Astrocyte (in vitro differentiated cells and primary cell): ENCODE results near the gene CCDC117. TPM values are rescaled to one million over a fixed set of nuclear protein-coding genes. Genes with fewer than 3 reads are reported as not detected.
"Not testable (repeated sequence)": the region's sequence is repeated elsewhere in the genome, so short reads cannot be mapped to it uniquely, and the experiment has no call there.

ENCODE experiments used
- DNase-seq: peaks from one replicate; pipeline ENCODE4 v3.0.0-alpha.2; 2010; ENCODE audit warnings: low read depth
- FAIRE-seq: peaks from 2 replicates; lab custom pipeline; 2011; peaks lifted over from hg19 to GRCh38; lab: Jason Lieb, UNC
- H2AFZ ChIP-seq: 2 replicates; pipeline ENCODE4 v1.6.0; 2012; ENCODE audit warnings: low read depth, low read length, inconsistent platforms
- H3K27ac ChIP-seq: 2 replicates; pipeline ENCODE4 v1.5.1; 2011; ENCODE audit warnings: low read depth, low read length, inconsistent platforms
- H3K27me3 ChIP-seq: 2 replicates; pipeline ENCODE4 v1.6.0; 2011; ENCODE audit warnings: low read length, inconsistent platforms; ENCODE audit not compliant: insufficient read depth
- H3K36me3 ChIP-seq: 2 replicates; pipeline ENCODE4 v1.5.1; 2011; ENCODE audit warnings: low read length, inconsistent platforms; ENCODE audit not compliant: insufficient read depth
- H3K4me1 ChIP-seq: 2 replicates; pipeline ENCODE4 v1.5.1; 2011; ENCODE audit warnings: low read length, inconsistent platforms; ENCODE audit not compliant: insufficient read depth
- H3K4me2 ChIP-seq: 2 replicates; pipeline ENCODE4 v1.6.0; 2012; ENCODE audit warnings: low read length, inconsistent platforms
- H3K4me3 ChIP-seq: 2 replicates; pipeline ENCODE4 v1.5.1; 2011; ENCODE audit warnings: low read depth, mild to moderate bottlenecking, low read length, inconsistent platforms; ENCODE audit not compliant: insufficient read depth
- H3K79me2 ChIP-seq: 2 replicates; pipeline ENCODE4 v1.6.0; 2012; ENCODE audit warnings: mild to moderate bottlenecking, low read length, inconsistent platforms; ENCODE audit not compliant: insufficient read depth
- H3K9ac ChIP-seq: 2 replicates; pipeline ENCODE4 v1.6.0; 2012; ENCODE audit warnings: mild to moderate bottlenecking, low read length, inconsistent platforms
- H3K9me3 ChIP-seq: 2 replicates; pipeline ENCODE4 v1.5.1; 2012; ENCODE audit warnings: low read depth, mild to moderate bottlenecking, low read length, inconsistent platforms; ENCODE audit not compliant: insufficient read depth
- H4K20me1 ChIP-seq: 2 replicates; pipeline ENCODE4 v1.6.0; 2012; ENCODE audit warnings: low read length, inconsistent platforms; ENCODE audit not compliant: insufficient read depth
- H3K27ac Mint-ChIP-seq: one replicate; pipeline ENCODE4 v1.8.0; 2021; ENCODE audit warnings: mild to moderate bottlenecking, mixed read lengths; ENCODE audit not compliant: unreplicated experiment
- H3K27me3 Mint-ChIP-seq: one replicate; pipeline ENCODE4 v1.8.0; 2021; ENCODE audit warnings: low read depth, mixed read lengths; ENCODE audit not compliant: unreplicated experiment
- H3K36me3 Mint-ChIP-seq: one replicate; pipeline ENCODE4 v1.8.0; 2021; ENCODE audit warnings: low read depth, mixed read lengths; ENCODE audit not compliant: unreplicated experiment
- H3K4me1 Mint-ChIP-seq: one replicate; pipeline ENCODE4 v1.8.0; 2021; ENCODE audit warnings: low read depth, mixed read lengths; ENCODE audit not compliant: unreplicated experiment
- H3K4me3 Mint-ChIP-seq: one replicate; pipeline ENCODE4 v1.8.0; 2021; ENCODE audit warnings: mild to moderate bottlenecking, moderate library complexity, mixed read lengths; ENCODE audit not compliant: unreplicated experiment
- H3K9me3 Mint-ChIP-seq: one replicate; pipeline ENCODE4 v1.8.0; 2021; ENCODE audit warnings: mild to moderate bottlenecking, mixed read lengths; ENCODE audit not compliant: unreplicated experiment
- CTCF ChIP-seq: IDR thresholded peaks from 2 replicates; pipeline ENCODE4 v1.5.1; 2011; ENCODE audit warnings: low read depth, mild to moderate bottlenecking, inconsistent platforms, low read length, moderate library complexity; ENCODE audit not compliant: insufficient read depth
- EZH2 ChIP-seq: IDR thresholded peaks from 2 replicates; pipeline ENCODE4 v1.6.1; 2012; ENCODE audit warnings: mild to moderate bottlenecking, low read length, inconsistent platforms; ENCODE audit not compliant: insufficient read depth
- total RNA-seq: library from RNA; stranded (reverse); gene quantifications from 2 replicates; pipeline ENCODE4 v1.2.1, GENCODE V29; 2021

The CCDC117 gene
- total RNA-seq, 1 donor from 2014 or later = 15.8 TPM

- not testable (repeated sequence) for H2AFZ ChIP-seq, H3K27ac ChIP-seq, H3K27me3 Mint-ChIP-seq, H3K4me1 ChIP-seq, H3K36me3 Mint-ChIP-seq, H4K20me1 ChIP-seq, H3K4me3 Mint-ChIP-seq, H3K9me3 ChIP-seq, H3K4me2 ChIP-seq, H3K4me1 Mint-ChIP-seq, FAIRE-seq, H3K4me3 ChIP-seq, H3K27ac Mint-ChIP-seq, H3K79me2 ChIP-seq, H3K9me3 Mint-ChIP-seq, H3K9ac ChIP-seq, DNase-seq, H3K27me3 ChIP-seq, H3K36me3 ChIP-seq
These were observed 53.9 kb downstream of the CCDC117 start for GRCh38 chr22:28826430-28826829.

GRCh38 chr22:28826921-28827320 is 54.4 kb downstream of the CCDC117 start:
- H3K9me3 ChIP-seq = no peaks in the 10 kb centered on the region
- H3K4me3 ChIP-seq = no peak overlapping the region
- H3K4me1 ChIP-seq = no peaks in the 10 kb centered on the region
- Mint-ChIP-seq H3K27me3 (peaks cover 4% of the 10 kb centered on the region), H3K4me1 (no peaks in the 10 kb centered on the region), H3K36me3 (peaks cover 6% of the 10 kb centered on the region), H3K4me3 (no peak overlapping the region), H3K27ac (no peak overlapping the region), H3K9me3 (peaks cover 2% of the 10 kb centered on the region)
- FAIRE-seq (no peak), DNase-seq (no peak)
- peaks cover 10% of the 10 kb centered on the region for H4K20me1 ChIP-seq
- H3K9ac ChIP-seq = no peak overlapping the region
- no peaks in the 10 kb centered on the region for H3K79me2 ChIP-seq
- TF ChIP-seq CTCF (no peak), EZH2 (no peak)
- no peak overlapping the region for H3K4me2 ChIP-seq
- H3K27ac ChIP-seq = no peak overlapping the region
- no peaks in the 10 kb centered on the region for H3K36me3 ChIP-seq
- no peaks in the 10 kb centered on the region for H3K27me3 ChIP-seq
- no peak overlapping the region for H2AFZ ChIP-seq

- H3K4me1 ChIP-seq = no peaks in the 10 kb centered on the region
- H3K4me3 ChIP-seq = no peak overlapping the region
- peak; percentile 34 for DNase-seq
- H2AFZ ChIP-seq = no peak overlapping the region
- peak; percentile 99 for TF ChIP-seq CTCF
- no peak for TF ChIP-seq EZH2
- no peaks in the 10 kb centered on the region for H3K27me3 ChIP-seq
- no peak overlapping the region for H3K27ac Mint-ChIP-seq
- peaks cover 4% of the 10 kb centered on the region for H3K36me3 Mint-ChIP-seq
- peaks cover 2% of the 10 kb centered on the region for H3K27me3 Mint-ChIP-seq
- no peak overlapping the region for H3K27ac ChIP-seq
- H3K4me1 Mint-ChIP-seq = no peaks in the 10 kb centered on the region
- peaks cover 2% of the 10 kb centered on the region for H3K9me3 Mint-ChIP-seq
- H3K36me3 ChIP-seq = no peaks in the 10 kb centered on the region
- no peak overlapping the region for H3K4me2 ChIP-seq
- H4K20me1 ChIP-seq = peaks cover 10% of the 10 kb centered on the region
- no peaks in the 10 kb centered on the region for H3K79me2 ChIP-seq
- H3K9ac ChIP-seq = no peak overlapping the region
- no peak for FAIRE-seq
- peak overlapping the region; percentile 23 for H3K4me3 Mint-ChIP-seq
- no peaks in the 10 kb centered on the region for H3K9me3 ChIP-seq
These were observed 57.1 kb downstream of the CCDC117 start for GRCh38 chr22:28829358-28830181.
